GM20000 (cell line): ENCODE results near the gene TMED8.

ENCODE experiments used
- DNase-seq: peaks from one replicate; pipeline ENCODE4 v3.0.0; 2012; ENCODE audit warnings: low spot score
- CTCF ChIP-seq: IDR thresholded peaks from 2 replicates; pipeline ENCODE4 v1.5.1; 2012; ENCODE audit warnings: mild to moderate bottlenecking, control low read depth; ENCODE audit errors: extremely low read depth, missing control alignments

Gene TMED8

GRCh38 chr14:77306416-77306815 is 70.5 kb downstream of the TMED8 start:
- DNase-seq = no peak
- TF ChIP-seq CTCF = no peak

DNA sequence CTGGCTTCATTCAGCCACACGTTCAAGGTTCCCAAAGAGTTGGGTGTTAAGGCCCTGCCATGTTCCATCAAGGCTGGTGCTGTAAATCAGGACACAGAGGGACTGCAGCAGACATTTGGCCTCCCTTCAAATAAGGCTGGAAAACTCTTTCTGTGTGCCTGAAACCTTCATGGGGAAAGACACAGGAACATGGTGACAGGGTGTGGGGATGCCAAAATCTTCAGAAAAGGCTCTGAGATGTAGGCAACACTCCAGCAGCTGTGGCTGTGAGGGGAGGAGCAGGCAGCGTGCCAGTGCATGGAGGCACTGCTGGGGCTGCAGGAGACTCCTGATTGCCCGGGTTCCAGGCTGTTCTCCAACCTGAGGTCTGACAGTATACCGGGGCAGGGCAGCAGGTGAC is 71.2 kb downstream of the TMED8 start:
- no peak for TF ChIP-seq CTCF

GRCh38 chr14:77303417-77304156 is 73.3 kb downstream of the TMED8 start:
- DNase-seq = no peak

More for the DNA sequence above, 71.2 kb downstream of the TMED8 start:
- DNase-seq = no peak

GRCh38 chr14:77302926-77303325 is 74.0 kb downstream of the TMED8 start:
- no peak for TF ChIP-seq CTCF
- DNase-seq = no peak

More at GRCh38 chr14:77303417-77304156, 73.3 kb downstream of the TMED8 start:
- TF ChIP-seq CTCF = no peak

DNA sequence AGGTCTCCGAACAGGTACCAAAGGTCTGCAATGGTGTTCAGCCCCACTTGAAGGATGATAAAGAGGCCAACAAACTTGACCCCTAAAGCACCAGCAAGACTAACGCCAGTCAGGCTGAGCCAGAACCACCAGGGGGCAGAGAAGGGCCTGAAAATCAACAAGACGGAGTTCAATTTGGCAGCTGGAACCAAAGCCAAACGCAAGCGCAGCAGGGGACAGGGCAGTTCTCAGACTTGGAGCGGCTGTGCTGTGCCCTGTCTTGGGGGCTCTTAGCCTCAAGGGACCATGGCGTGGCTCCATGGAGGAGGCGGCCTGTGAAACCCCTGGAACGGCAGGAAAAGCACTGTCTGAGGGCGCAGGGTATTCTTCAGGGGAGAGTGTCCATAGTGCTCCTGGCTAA is 75.8 kb downstream of the TMED8 start:
- TF ChIP-seq CTCF = peak; percentile 83
- DNase-seq = peak; percentile 62

DNA sequence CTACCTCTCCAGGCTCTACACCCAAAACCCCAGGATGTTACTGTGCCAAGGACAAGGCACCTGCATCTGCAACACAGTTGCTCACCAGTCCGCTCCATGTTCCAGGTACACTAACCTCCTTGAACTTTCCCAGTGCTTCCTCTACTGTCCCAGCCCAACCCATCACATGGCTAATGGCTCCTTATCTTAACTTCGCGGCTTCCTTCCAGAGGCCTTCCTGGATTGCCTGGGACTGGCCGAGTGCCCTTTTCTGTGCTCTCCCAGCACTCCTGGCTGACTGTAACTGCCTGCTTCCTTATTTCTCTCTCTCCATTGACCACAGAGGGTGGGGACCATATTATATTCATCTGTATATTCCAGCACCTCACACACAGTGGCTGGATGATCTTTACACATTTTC is 77.1 kb downstream of the TMED8 start:
- TF ChIP-seq CTCF = no peak
- DNase-seq = no peak

- DNase-seq = no peak
- no peak for TF ChIP-seq CTCF
These were observed 80.0 kb downstream of the TMED8 start for GRCh38 chr14:77296906-77297305.
